Measurements from ENCODE around the gene FILIP1L.

Gene FILIP1L

GRCh38 chr3:99928771-99929744 lies 185.2 kb downstream of the FILIP1L start:
- peak; percentile 37 for TF ChIP-seq CTCF (IDR thresholded peaks at IDR 0.05; ENCODE audit: low read depth, low read length)
- no peak for DNase-seq (ENCODE audit: low read depth in 2 of 2)
- H3K4me3 ChIP-seq (replicated peaks in 1 of 2; ENCODE audit: low read depth in 2 of 2, low read length in 2 of 2): no peak overlapping the region

- H3K4me3 ChIP-seq (replicated peaks in 1 of 2; ENCODE audit: low read depth in 2 of 2, low read length in 2 of 2): no peak overlapping the region
- no peak for TF ChIP-seq CTCF (IDR thresholded peaks at IDR 0.05; ENCODE audit: low read depth, low read length)
- DNase-seq (ENCODE audit: low read depth in 2 of 2): no peak
Observed at GRCh38 chr3:99927671-99928457, 186.4 kb downstream of the FILIP1L start.

- no peak overlapping the region for H3K4me3 ChIP-seq (replicated peaks in 1 of 2; ENCODE audit: low read depth in 2 of 2, low read length in 2 of 2)
- TF ChIP-seq CTCF (IDR thresholded peaks at IDR 0.05; ENCODE audit: low read depth, low read length): no peak
- DNase-seq (ENCODE audit: low read depth in 2 of 2): peak; percentile 78 to 86
Observed at GRCh38 chr3:99925584-99926230, 188.6 kb downstream of the FILIP1L start.

GRCh38 chr3:99923873-99924272 lies 190.4 kb downstream of the FILIP1L start:
- no peak overlapping the region for H3K4me3 ChIP-seq (replicated peaks in 1 of 2; ENCODE audit: low read depth in 2 of 2, low read length in 2 of 2)

GRCh38 chr3:99921986-99922385 lies 192.3 kb downstream of the FILIP1L start:
- no peak for TF ChIP-seq CTCF (IDR thresholded peaks at IDR 0.05; ENCODE audit: low read depth, low read length)
- no peak for DNase-seq (ENCODE audit: low read depth in 2 of 2)
- no peak overlapping the region for H3K4me3 ChIP-seq (replicated peaks in 1 of 2; ENCODE audit: low read depth in 2 of 2, low read length in 2 of 2)

More at GRCh38 chr3:99923873-99924272, 190.4 kb downstream of the FILIP1L start:
- no peak for TF ChIP-seq CTCF (IDR thresholded peaks at IDR 0.05; ENCODE audit: low read depth, low read length)
- no peak for DNase-seq (ENCODE audit: low read depth in 2 of 2)

- TF ChIP-seq CTCF (IDR thresholded peaks at IDR 0.05; ENCODE audit: low read depth, low read length): no peak
- H3K4me3 ChIP-seq (replicated peaks in 1 of 2; ENCODE audit: low read depth in 2 of 2, low read length in 2 of 2): no peak overlapping the region
- DNase-seq (ENCODE audit: low read depth in 2 of 2): no peak
Observed at GRCh38 chr3:99921377-99921695, 193.0 kb downstream of the FILIP1L start.
